Hematopoietic multipotent progenitor cell treated with erythropoietin and hydrocortisone succinate and interleukin-3 and kit ligand, for 15 days (in vitro differentiated cells): ENCODE results near the gene SQOR.

Source experiments
- DNase-seq: peaks from one replicate; pipeline ENCODE4 v3.0.0-alpha.2; 2015; ENCODE audit warnings: low spot score

The SQOR gene

GRCh38 chr15:45660231-45660979 lies 25.6 kb downstream of the SQOR start:
- DNase-seq = no peak

- no peak for DNase-seq
These were observed 27.5 kb downstream of the SQOR start for GRCh38 chr15:45662375-45662774.

GRCh38 chr15:45664451-45664850 lies 29.6 kb downstream of the SQOR start:
- no peak for DNase-seq

GRCh38 chr15:45665261-45665660 lies 30.4 kb downstream of the SQOR start:
- no peak for DNase-seq

GRCh38 chr15:45666119-45666875 lies 31.5 kb downstream of the SQOR start:
- no peak for DNase-seq

GRCh38 chr15:45667002-45667401 lies 32.2 kb downstream of the SQOR start:
- DNase-seq = no peak

- no peak for DNase-seq
These were observed 33.6 kb downstream of the SQOR start for GRCh38 chr15:45668386-45668785.

GRCh38 chr15:45669422-45669821 lies 34.6 kb downstream of the SQOR start:
- no peak for DNase-seq

- DNase-seq = no peak
These were observed 35.3 kb downstream of the SQOR start for GRCh38 chr15:45670091-45670490.

GRCh38 chr15:45670511-45670910 lies 35.7 kb downstream of the SQOR start:
- no peak for DNase-seq

- no peak for DNase-seq
These were observed 39.8 kb downstream of the SQOR start for GRCh38 chr15:45674677-45675076.

- DNase-seq = no peak
These were observed 43.0 kb downstream of the SQOR start for GRCh38 chr15:45677797-45678196.

GRCh38 chr15:45678459-45679178 lies 43.8 kb downstream of the SQOR start:
- no peak for DNase-seq

- DNase-seq = no peak
These were observed 49.7 kb downstream of the SQOR start for GRCh38 chr15:45684533-45684932.

- no peak for DNase-seq
These were observed 54.8 kb downstream of the SQOR start for GRCh38 chr15:45689616-45690015.

GRCh38 chr15:45690581-45691260 lies 55.9 kb downstream of the SQOR start:
- no peak for DNase-seq

- no peak for DNase-seq
These were observed 66.3 kb downstream of the SQOR start for GRCh38 chr15:45701108-45701507.

- DNase-seq = no peak
These were observed 67.2 kb downstream of the SQOR start for GRCh38 chr15:45702041-45702440.

GRCh38 chr15:45703670-45704328 lies 69.0 kb downstream of the SQOR start:
- DNase-seq = no peak

GRCh38 chr15:45704329-45705249 lies 69.8 kb downstream of the SQOR start:
- DNase-seq = no peak
